ENCODE results near the gene RPAP3. TPM values are rescaled to one million over a fixed set of nuclear protein-coding genes. Genes with fewer than 3 reads are reported as not detected.

Gene RPAP3
- 9.8 and 13.8 TPM in 2 replicates for total RNA-seq

GRCh38 chr12:47705566-47706425, at the start of gene RPAP3:
TSS of gene RPAP3 (minus strand) at chr12:47706030. CDS start at chr12:47702840, 3,190 bp downstream.

GRCh38 chr12:47725091-47725772, 19.4 kb upstream of the RPAP3 start, which contains the start of gene ENDOU:
TSS of gene ENDOU (minus strand) at chr12:47725490. CDS start at chr12:47725413, 77 bp downstream.

Other genes starting within 250 kb of the RPAP3 start
- gene ENDOU, start 19.5 kb upstream of the RPAP3 start, total RNA-seq: not detected in 2 replicates
- 1.00 and 2.1 TPM in 2 replicates for gene RAPGEF3, start 52.9 kb upstream of the RPAP3 start, total RNA-seq
- 11.1 and 18.4 TPM in 2 replicates for gene SLC48A1, start 67.2 kb upstream of the RPAP3 start, total RNA-seq
- gene HDAC7, start 113.9 kb upstream of the RPAP3 start, total RNA-seq: 19.6 and 26.7 TPM in 2 replicates
- gene VDR, start 199.0 kb upstream of the RPAP3 start, total RNA-seq: 7.8 and 8.1 TPM in 2 replicates

All from smooth muscle cell of bladder (primary cell).